Measurements from ENCODE around the gene BZW2. TPM values are rescaled to one million over a fixed set of nuclear protein-coding genes. Genes with fewer than 3 reads are reported as not detected.
A peak's percentile ranks its signal among the peaks of the same experiment; 100 is the strongest.

Gene BZW2
- total and polyA plus RNA-seq, 11 donors: 195 to 808 (median 297) TPM

DNA sequence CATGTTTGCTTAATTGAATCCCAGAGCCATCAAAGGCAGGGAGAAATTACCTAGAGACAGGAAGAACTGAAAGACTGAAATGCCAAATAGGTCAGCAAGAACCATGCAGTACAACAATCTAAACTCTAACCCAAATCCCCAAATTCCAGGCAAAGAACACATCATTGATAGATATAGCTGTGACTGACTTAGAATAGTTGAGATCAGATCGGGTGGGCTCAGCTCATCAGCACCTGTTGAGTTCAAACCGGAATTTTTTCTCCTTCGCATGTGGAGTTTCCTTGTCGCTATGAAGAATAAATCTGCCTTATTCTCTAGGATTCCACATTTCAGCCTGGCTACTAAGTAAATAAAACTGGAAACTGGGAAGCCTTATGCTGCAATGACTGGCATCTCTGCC, 1.8 kb upstream of the BZW2 start:
- H3K9me3 ChIP-seq: no peaks in the 10 kb centered on the region
- intact Hi-C loops (cut with DNase I): loop anchor here in 2 of 10 donors (10.0 kb wide), 2 partner anchors 661 to 959 kb away; partner anchors contain the start of gene MEOX2 (in 1 of the 2)
- 58 to 75% (median 68%) methylated on average over 4 of the region's 4 CpGs for WGBS, 4 donors
- ATAC-seq (no peak), DNase-seq (no peak)
- H3K36me3 ChIP-seq: peaks cover 0 to 7% (median 0%) of the 10 kb centered on the region in 9 donors
- no peaks in the 10 kb centered on the region for H3K27me3 ChIP-seq
- H3K4me3 ChIP-seq: peak overlapping the region; percentile 51 to 97 (median 86)
- TF ChIP-seq POLR2A (IDR thresholded peaks at IDR 0.05): no peak
- TF ChIP-seq, protein P1, sequence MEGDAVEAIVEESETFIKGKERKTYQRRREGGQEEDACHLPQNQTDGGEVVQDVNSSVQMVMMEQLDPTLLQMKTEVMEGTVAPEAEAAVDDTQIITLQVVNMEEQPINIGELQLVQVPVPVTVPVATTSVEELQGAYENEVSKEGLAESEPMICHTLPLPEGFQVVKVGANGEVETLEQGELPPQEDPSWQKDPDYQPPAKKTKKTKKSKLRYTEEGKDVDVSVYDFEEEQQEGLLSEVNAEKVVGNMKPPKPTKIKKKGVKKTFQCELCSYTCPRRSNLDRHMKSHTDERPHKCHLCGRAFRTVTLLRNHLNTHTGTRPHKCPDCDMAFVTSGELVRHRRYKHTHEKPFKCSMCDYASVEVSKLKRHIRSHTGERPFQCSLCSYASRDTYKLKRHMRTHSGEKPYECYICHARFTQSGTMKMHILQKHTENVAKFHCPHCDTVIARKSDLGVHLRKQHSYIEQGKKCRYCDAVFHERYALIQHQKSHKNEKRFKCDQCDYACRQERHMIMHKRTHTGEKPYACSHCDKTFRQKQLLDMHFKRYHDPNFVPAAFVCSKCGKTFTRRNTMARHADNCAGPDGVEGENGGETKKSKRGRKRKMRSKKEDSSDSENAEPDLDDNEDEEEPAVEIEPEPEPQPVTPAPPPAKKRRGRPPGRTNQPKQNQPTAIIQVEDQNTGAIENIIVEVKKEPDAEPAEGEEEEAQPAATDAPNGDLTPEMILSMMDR (IDR thresholded peaks at IDR 0.05): no peak
- peaks cover 0 to 70% (median 55%) of the 10 kb centered on the region in 12 donors for H3K4me1 ChIP-seq
- H3K27ac ChIP-seq: peak overlapping the region in 11 of 12 donors; percentile 86 to 97 (median 94)

DNA sequence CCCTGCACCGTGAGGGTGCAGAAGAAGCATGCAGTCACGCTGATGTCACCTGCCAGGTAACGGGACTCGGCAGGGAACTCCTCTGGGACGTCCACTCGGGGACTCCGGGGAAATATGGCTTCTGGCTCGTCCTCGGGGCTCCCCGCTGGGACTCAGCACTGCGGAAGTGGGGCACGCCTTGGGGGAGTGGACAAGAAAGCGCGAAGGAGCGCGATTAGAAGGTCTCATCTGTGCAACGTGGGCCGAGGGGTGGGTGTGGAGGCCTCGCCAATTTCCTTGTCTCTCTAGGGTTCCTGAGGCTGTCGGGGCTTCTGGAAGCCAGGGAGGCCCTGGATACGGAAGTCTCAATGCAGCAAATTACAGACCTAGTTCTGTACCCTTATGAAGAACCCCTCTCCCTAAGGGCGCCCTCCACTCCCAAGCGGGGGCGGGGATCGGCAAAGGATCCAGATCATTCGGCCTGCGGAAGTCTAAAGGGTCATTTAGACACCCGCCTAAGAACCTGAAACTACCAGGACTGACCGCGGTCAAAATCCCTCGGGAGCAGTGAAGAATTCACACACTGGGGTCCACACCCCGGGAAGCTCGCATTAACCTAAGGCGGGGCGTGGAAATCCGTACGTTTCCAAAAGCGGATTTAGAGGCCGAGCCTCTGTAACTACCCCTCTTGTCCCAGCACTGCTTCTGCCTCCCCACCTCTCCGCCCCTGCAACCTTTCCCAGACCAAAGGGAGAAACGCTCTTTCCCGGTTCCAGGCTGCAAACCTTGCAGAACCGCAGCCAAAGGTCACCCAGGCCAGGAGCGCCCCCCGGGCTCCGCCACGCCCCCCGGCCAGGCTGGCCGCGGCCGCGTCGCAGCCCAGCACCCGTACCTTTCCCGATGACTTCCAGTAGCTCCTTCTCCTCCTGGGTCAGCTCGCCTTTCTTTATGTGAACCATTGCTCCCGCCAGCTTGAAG, 1.1 kb upstream of the BZW2 start:
- no peaks in the 10 kb centered on the region for H3K27me3 ChIP-seq
- peaks cover 0 to 7% (median 0%) of the 10 kb centered on the region in 9 donors for H3K36me3 ChIP-seq
- H3K4me3 ChIP-seq: peak overlapping the region; percentile 51 to 97 (median 86)
- peaks cover 0 to 73% (median 54%) of the 10 kb centered on the region in 12 donors for H3K4me1 ChIP-seq
- TF ChIP-seq, protein P1 (IDR thresholded peaks at IDR 0.05): no peak
- peak in 1 of 2 donors; percentile 46 for TF ChIP-seq POLR2A (IDR thresholded peaks at IDR 0.05)
- WGBS, 4 donors: 0 to 1% (median 0%) methylated on average over 39 to 57 of the region's 57 CpGs
- no peaks in the 10 kb centered on the region for H3K9me3 ChIP-seq
- ATAC-seq: peak; percentile 8 to 47 (median 35)
- DNase-seq: peak; percentile 43 to 76 (median 56)
- H3K27ac ChIP-seq: peak overlapping the region; percentile 75 to 97 (median 94)
- intact Hi-C loops (cut with DNase I): loop anchor here in 2 of 10 donors (5.0 to 10.0 kb wide), 3 partner anchors 102 to 960 kb away; partner anchors contain the start of gene MEOX2 (in 1 of the 2)

DNA sequence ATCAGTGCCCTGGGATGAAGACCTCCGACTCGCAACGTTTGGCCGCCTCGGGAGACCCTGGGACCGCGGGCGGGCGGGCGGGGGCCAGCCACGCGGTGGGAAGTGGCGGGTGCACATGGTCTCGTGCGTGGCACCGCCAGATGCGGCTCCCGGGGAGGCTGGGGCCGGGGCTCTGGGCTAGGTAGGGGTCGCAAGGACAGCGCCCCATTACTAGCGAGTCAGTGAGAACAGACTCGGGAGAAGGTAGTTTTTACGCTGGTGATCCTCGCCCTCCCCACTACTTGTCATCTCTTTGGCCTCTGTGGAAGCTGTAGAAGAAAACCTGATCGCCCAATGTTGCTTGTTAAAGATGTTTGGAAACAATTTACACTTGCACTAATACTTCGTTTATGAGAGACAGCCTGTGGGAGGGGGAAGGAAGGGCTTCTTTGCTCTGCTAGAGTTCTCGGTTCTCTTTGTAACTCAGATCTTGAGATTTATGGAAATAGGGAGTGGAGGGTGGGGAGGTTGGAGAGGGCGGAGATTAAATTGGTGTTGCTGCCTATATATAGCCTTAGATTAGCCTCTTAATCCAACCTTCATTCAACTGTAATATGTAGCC, 591 bp downstream of the BZW2 start:
- peak overlapping the region; percentile 75 to 97 (median 94) for H3K27ac ChIP-seq

More for the DNA sequence above, 591 bp downstream of the BZW2 start:
- Histone ChIP-seq H3K4me3 (peak overlapping the region; percentile 71 to 97 (median 86)), H3K4me1 (peaks cover 0 to 76% (median 53%) of the 10 kb centered on the region in 12 donors), H3K27me3 (no peaks in the 10 kb centered on the region), H3K9me3 (no peaks in the 10 kb centered on the region), H3K36me3 (no peaks in the 10 kb centered on the region)
- no peak for TF ChIP-seq POLR2A (IDR thresholded peaks at IDR 0.05)
- TF ChIP-seq, protein P1 (IDR thresholded peaks at IDR 0.05): no peak
- peak in 3 of 4 donors; percentile 7 to 29 (median 13) for ATAC-seq
- intact Hi-C loops (cut with DNase I): loop anchor here in 2 of 10 donors (5.0 to 10.0 kb wide), 3 partner anchors 101 to 962 kb away; partner anchors contain the start of gene MEOX2 (in 1 of the 2)
- WGBS, 4 donors: 0 to 1% (median 0%) methylated on average over 8 to 29 of the region's 29 CpGs
- DNase-seq: no peak
